Stimulated activated CD8-positive, alpha-beta memory T cell treated with anti-CD3 and anti-CD28 coated beads, Interleukin-4, amount 100 ng/mL, for 1 hour (primary cell): Measurements from ENCODE around the gene CANT1.

Experiments
- DNase-seq, 2 donors: peaks; one replicate each; pipeline ENCODE4 v3.0.0-alpha.2; 2020; ENCODE audit warnings: low read depth in 2 of 2, low spot score in 1 of 2

CANT1 gene

GRCh38 chr17:79009397-79010303 is at the start of gene CANT1:
Gene CANT1 (minus strand): TSS chr17:79009764. CDS start chr17:78997622, 12,142 bp downstream.
- peak; percentile 51 to 66 for DNase-seq

GRCh38 chr17:79057737-79058385 is 48.3 kb upstream of the CANT1 start:
- no peak for DNase-seq

- DNase-seq = no peak
Observed at GRCh38 chr17:79055197-79055596, 45.6 kb upstream of the CANT1 start.

DNA sequence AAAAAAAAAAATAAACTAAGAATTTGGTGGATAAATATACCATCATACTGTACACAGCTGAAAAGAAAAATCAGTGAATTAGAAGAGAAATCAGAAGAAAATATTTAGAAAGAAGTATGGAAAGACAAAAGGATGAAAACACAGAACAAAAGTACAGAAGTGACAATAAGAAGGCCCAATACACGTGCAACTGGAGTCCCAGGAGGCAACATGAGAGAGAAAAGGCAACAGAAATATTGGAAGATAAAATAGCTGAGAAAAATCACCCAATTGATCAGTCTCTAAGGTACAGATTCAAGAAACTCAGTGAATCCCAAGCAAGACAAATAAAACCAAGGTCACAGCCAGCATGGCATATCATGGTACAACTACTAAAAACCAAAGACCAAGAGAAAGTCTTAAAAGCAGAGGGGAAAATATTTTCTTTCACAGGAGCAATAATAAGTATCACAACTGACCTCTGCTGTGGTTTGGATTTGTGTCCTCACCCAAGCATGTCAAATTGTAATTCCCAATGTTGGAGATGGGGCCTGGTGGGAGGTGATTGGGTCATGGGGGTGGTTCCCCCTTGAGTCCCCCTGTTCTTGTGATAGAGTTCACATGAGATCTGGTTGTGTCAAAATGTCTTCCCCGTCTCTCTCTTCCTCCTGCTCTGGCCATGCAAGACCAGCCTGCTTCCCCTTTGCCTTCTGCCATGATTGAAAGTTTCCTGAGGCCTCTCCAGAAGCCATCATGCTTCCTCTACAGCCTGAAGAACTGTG is 44.8 kb upstream of the CANT1 start:
- no peak for DNase-seq

DNA sequence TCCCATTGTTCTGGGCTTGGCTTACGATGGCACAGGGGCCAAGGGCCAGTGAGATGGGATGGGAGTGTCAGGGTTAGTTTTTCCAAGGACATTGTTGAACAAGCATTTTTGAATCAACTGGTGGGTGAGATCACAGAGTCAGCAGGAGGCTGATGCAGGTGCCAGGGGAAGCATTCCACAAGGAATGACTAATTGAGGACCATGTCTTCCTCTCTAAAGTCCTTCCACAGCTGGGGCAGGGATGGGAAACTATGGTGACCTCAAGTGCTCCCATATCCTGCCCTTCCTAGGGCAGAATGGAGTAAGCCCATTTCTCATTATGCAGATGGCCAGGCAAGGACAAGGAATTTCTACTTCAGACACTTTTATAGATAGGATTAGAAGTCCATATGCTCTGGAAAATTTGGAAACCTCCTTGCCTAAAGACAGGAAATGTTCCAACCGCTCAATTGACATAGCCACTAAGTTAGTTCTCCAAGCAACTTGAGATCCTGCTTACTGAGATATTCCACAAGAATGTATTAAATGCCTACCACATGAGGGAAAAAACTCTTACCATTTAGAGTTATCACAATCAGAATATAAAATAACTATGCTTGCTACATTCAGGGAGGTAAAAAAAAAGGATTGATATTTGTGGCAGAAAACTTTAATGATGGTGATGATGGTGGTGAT is 43.8 kb upstream of the CANT1 start:
- DNase-seq = no peak

DNA sequence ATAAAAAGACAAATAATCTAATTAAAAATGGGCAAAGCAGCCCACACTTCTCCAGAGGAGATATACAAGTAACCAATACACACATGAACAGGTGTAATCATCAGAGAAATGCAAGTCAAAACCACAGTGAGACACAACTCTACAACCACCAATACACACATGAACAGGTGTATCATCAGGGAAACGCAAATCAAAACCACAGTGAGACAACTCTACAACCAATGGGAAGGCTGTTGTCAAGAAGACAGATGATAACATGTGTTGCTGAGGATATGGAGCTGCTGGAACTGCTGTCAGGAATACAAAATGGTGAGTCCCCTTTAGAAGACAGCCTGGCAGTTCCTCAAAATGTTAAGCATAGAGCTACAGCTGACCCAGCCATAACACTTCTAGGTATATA is 42.6 kb upstream of the CANT1 start:
- DNase-seq = no peak

DNA sequence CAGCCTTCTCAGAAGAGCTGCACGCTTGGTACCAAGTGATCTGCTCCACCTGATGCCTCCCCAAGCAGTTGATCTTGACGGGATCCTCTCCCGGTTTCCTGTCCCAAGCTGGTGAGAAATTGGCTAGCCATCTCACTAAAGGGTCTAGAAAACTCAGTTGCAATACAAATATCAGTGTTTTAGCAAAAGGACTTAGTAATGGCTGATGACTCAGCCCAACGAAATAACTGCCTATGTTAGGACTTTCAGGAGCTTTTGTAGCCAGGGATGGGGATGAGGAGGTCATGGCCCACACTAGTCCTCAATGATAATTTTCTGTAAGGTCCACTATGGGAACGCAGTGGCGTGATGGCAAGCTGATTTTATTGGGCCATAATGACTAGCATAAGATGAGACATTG is 41.7 kb upstream of the CANT1 start:
- no peak for DNase-seq

DNA sequence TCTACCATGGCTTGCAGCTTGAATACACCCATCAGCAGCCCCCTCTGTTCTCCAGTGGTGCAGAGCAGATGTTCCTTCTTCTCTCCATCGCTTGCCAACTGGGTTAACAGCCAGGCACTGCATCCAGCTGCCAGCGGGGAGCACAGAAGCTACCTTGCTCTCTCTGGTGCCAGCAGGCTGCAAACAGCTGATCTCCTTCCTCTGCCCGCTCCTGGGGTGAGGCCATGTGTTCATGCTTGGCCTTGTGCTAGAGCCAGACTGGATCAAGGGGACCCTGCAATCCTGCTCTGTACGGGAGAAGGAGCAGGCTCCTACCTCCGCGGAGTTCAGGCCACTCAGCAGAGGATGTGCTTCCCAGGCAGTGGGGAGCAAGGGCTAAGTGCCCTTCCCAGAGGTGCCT is 41.0 kb upstream of the CANT1 start:
- DNase-seq = no peak

DNA sequence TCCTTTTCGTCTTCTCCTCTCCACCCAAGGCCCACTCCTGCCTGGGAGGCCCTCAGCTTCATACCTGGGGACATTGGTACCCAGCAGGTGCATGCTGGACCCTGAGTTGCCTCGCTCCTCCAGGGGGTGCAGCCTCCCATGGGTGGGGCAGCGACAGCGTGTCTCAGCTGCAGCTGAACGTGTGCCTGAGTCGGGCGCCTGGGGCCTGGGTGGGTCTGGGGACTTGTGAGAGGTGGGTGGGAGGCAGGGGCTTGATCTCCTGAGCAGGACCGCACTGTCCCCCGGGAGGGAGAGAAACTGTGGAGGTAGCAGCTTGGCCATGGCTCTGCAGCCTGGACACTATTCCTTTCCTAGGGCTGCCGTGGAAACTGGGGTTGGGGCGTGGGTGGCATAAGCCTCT is 40.3 kb upstream of the CANT1 start:
- no peak for DNase-seq

- no peak for DNase-seq
Observed at GRCh38 chr17:79048826-79049755, 39.5 kb upstream of the CANT1 start.

DNA sequence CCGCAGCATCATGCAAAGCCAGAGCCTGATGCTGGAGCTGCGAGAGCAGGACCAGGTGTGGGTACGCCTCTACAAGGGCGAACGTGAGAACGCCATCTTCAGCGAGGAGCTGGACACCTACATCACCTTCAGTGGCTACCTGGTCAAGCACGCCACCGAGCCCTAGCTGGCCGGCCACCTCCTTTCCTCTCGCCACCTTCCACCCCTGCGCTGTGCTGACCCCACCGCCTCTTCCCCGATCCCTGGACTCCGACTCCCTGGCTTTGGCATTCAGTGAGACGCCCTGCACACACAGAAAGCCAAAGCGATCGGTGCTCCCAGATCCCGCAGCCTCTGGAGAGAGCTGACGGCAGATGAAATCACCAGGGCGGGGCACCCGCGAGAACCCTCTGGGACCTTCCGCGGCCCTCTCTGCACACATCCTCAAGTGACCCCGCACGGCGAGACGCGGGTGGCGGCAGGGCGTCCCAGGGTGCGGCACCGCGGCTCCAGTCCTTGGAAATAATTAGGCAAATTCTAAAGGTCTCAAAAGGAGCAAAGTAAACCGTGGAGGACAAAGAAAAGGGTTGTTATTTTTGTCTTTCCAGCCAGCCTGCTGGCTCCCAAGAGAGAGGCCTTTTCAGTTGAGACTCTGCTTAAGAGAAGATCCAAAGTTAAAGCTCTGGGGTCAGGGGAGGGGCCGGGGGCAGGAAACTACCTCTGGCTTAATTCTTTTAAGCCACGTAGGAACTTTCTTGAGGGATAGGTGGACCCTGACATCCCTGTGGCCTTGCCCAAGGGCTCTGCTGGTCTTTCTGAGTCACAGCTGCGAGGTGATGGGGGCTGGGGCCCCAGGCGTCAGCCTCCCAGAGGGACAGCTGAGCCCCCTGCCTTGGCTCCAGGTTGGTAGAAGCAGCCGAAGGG is 38.6 kb upstream of the CANT1 start:
- DNase-seq = no peak

DNA sequence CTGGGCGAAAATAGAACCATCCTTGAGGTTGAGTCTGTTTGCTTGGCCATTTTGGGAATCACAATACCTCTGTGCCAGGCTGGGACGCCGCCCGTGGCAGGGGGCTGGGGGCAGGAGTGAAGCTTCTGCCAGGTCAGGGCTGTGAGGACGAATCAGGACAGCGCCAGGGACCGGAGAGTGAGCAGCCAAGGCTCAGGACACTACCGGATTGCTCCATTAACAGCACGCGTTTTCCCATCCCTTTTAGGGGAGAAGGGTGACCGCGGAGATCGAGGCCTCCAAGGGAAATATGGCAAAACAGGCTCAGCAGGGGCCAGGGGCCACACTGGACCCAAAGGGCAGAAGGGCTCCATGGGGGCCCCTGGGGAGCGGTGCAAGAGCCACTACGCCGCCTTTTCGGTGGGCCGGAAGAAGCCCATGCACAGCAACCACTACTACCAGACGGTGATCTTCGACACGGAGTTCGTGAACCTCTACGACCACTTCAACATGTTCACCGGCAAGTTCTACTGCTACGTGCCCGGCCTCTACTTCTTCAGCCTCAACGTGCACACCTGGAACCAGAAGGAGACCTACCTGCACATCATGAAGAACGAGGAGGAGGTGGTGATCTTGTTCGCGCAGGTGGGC is 37.8 kb upstream of the CANT1 start:
- DNase-seq = no peak

- no peak for DNase-seq
Observed at GRCh38 chr17:79046916-79047280, 37.3 kb upstream of the CANT1 start.

- no peak for DNase-seq
Observed at GRCh38 chr17:79046197-79046915, 36.8 kb upstream of the CANT1 start.

- DNase-seq = peak in 1 of 2 donors; percentile 31
Observed at GRCh38 chr17:79045842-79046196, 36.3 kb upstream of the CANT1 start.

GRCh38 chr17:79045001-79045729 is 35.6 kb upstream of the CANT1 start:
- no peak for DNase-seq

DNA sequence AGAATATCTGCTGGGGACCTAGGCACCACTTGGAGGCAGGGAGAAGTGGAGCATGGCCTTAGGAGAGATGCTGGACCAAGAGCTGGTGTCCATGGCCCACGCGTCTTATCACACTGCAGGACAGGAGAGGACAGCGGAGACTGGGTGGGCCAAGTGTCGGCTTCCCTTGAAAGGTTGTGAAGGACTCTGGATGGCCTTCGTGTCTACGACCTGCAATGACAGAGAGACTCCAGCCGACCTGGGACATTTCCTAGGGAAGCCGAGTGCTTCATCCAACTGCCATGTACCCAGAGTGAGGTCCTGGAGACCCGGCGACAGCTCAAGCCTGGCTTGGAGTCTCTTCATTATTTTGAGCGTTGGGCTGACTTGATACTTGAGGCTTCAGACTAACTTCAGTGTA is 34.9 kb upstream of the CANT1 start:
- no peak for DNase-seq

- DNase-seq = no peak
Observed at GRCh38 chr17:79043931-79044320, 34.4 kb upstream of the CANT1 start.
